GM10266 (cell line): ENCODE data around the gene PELO.

ENCODE experiments used
- DNase-seq: peaks from one replicate; pipeline ENCODE4 v3.0.0; 2012; ENCODE audit errors: extremely low spot score
- TF ChIP-seq, protein P1 (sequence below): IDR thresholded peaks from 2 replicates; pipeline ENCODE4 v1.5.1; 2012; ENCODE audit warnings: mild to moderate bottlenecking, low read depth; ENCODE audit not compliant: control insufficient read depth, insufficient read depth; ENCODE audit errors: missing control alignments

Gene PELO

DNA sequence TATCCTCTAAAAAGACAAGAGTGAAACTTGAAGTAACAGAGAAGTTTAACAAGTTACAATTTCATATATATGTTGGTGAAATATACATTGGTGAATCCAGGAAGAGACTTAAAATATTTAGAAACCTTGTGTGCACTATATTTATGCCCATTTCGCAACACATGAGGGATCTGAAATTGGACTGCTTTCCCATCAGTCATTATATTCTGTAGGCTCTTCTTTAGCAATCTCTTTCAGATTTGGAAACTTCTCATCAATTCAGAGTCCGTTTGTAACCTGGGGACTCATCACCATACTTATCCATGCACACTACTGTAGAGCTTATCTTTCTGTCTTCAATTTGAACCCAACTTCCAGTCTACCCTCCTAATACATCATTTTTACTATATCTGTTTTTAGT lies 2.1 kb downstream of the PELO start:
- TF ChIP-seq, protein P1, sequence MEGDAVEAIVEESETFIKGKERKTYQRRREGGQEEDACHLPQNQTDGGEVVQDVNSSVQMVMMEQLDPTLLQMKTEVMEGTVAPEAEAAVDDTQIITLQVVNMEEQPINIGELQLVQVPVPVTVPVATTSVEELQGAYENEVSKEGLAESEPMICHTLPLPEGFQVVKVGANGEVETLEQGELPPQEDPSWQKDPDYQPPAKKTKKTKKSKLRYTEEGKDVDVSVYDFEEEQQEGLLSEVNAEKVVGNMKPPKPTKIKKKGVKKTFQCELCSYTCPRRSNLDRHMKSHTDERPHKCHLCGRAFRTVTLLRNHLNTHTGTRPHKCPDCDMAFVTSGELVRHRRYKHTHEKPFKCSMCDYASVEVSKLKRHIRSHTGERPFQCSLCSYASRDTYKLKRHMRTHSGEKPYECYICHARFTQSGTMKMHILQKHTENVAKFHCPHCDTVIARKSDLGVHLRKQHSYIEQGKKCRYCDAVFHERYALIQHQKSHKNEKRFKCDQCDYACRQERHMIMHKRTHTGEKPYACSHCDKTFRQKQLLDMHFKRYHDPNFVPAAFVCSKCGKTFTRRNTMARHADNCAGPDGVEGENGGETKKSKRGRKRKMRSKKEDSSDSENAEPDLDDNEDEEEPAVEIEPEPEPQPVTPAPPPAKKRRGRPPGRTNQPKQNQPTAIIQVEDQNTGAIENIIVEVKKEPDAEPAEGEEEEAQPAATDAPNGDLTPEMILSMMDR: no peak
- DNase-seq: no peak

DNA sequence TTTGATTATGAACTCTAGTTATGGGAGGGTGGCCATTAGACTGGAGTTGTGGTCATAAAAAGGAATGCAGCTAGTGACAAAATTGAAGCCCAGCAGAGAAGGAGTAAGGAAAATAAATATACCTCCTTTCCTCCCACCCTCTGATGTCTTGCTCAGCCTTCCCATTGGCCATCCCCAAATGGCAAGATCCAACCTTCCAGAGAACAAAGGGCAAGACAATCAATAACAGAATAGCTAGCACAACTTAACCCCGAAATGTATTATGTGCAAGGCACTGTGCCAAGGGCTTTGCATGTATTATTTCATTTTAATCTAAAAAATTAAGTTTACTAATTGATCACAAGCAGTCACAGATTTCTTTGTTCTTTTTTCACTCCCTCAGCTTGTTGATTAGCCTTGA lies 3.6 kb downstream of the PELO start:
- TF ChIP-seq, protein P1: no peak
- DNase-seq: no peak

DNA sequence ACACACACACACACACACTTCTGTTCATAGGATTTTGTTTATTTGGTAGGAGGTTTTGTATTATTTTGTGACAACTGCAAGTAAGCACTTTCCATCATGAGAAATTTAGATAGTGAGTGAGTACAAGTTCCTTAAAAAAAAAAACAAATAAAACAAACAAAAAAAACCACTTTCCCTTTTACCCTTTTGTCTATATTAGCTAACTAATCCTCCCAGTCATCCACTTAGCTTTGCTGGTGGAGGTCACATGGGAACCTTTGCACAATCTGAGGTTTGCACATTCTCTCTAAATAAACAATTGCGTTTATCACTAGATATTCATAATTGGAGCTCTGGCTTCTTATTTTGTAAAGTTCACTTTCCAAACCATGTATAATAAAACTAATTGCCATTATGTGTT lies 6.8 kb downstream of the PELO start:
- no peak for DNase-seq
- TF ChIP-seq, protein P1: no peak

DNA sequence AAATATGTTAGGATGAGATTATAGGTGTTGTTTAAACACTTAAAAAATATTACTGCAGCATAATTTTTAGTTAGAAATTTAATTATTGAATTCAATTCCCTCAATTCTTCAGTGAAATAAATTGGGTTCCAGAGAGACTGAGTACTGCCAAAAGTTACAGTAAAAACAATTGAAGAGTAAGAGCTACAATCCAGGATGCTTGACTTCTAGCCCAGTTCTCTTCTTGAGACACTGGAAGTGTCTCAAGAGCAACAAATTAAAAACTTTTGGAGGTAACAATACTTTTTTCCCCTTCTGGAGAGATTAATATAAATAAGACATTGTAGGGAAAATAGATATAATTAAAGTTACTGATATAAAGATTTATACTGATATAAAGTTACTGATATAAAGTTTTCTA lies 8.3 kb downstream of the PELO start:
- TF ChIP-seq, protein P1: no peak
- no peak for DNase-seq

DNA sequence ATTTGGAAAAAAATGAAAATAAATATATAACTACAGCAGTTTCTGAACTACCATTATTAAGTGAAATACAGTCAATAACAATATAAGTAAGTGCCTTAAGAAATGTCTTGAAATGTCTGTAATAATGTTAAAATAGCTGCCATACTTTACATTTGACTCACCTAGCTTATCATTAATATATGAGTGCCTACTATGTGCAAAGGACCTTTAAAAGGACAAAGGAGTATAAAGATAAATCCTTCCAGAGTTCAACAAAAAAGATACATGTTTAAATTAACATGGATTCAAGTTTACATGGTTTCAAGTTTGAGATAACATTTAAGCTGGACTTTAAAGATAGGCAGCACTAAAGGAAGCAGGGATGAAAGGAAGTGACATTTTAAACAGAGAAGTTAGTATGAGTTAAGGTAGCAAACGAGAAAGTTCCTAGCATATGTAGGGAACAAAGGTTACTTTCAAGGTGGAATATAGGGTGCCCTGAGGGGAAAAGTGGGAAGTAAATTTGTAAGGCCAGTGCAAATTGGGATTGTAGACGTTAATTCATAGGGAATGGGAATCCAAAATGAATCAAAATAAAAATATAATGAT lies 8.9 kb downstream of the PELO start:
- no peak for DNase-seq
- TF ChIP-seq, protein P1: no peak

DNA sequence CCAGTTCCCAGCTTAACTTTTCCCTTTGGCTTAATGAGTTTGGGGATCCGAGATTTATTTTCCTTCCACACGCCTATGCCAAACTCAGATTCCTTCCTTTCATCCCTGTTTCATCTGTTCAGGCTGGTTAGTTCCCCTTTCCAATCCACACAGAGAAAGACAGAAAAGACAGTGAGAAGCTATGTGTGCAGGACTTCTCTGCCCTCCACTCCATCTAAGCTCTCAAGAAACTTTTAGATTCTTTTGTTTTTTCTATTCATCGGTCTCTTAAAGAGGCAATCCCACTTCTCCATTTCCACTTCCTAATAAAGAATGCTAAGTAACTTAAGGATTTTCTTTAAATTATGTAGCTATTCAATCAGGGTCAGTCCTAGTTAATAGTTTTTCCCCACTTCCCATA lies 11.2 kb downstream of the PELO start:
- no peak for DNase-seq
- TF ChIP-seq, protein P1: no peak

DNA sequence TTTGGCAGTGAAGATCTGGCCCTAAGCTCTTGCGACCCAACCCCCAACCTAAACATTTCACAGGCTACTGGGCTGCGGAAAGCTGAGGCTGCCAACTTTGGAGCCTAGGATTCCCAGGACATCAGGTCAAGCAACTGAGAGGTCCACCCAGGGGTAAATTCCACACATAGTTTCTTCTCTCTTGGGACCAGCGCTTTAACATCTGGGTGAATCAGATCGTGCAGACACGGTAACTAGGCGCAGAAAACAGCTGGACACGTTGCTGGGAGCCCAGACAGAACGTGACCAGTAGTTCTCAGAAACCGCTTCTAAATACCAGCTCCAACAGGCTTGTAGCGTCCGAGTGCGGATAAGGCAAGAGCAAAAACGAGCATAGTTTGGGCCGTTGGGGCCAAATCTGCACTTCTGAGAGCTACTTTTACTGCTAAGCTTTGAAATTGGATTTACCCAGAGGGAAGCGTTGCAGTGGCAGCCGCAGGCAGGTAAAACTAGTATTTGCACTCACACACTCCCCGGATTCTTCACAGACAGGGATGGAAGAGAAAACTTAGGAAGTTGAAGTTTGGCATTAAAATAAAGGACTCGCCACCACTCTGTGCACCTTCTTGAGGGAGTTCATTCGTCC lies 11.8 kb downstream of the PELO start:
- DNase-seq: no peak

More for the DNA sequence above, 11.8 kb downstream of the PELO start:
- TF ChIP-seq, protein P1: no peak
